Erythroblast (primary cell): Measurements from ENCODE around the gene SH3TC2.

Source experiments
- GATA1 ChIP-seq: IDR thresholded peaks from 2 replicates; pipeline ENCODE4 v1.6.1; 2011; ENCODE audit warnings: low read depth, mild to moderate bottlenecking, control low read depth, low read length, moderate library complexity
- POLR2A ChIP-seq: IDR thresholded peaks from 2 replicates; pipeline ENCODE4 v1.6.1; 2011; ENCODE audit warnings: mild to moderate bottlenecking, low read length

- TF ChIP-seq POLR2A = no peak
- no peak for TF ChIP-seq GATA1
Measured at GRCh38 chr5:148998174-148998797, 64.6 kb downstream of the SH3TC2 start.
